Endodermal cell (in vitro differentiated cells): ENCODE results near the gene TMEM266. TPM values are rescaled to one million over a fixed set of nuclear protein-coding genes. Genes with fewer than 3 reads are reported as not detected.

ENCODE experiments used
- DNase-seq: peaks from one replicate; pipeline ENCODE4 v3.0.0-alpha.2; 2017
- H3K27ac ChIP-seq: 2 replicates; pipeline ENCODE4 v1.5.1; 2013; ENCODE audit warnings: mild to moderate bottlenecking, low read depth, low read length, moderate library complexity
- H3K27me3 ChIP-seq: 2 replicates; pipeline ENCODE4 v1.6.1; 2013; ENCODE audit warnings: mild to moderate bottlenecking, low read length, moderate library complexity; ENCODE audit not compliant: insufficient read depth, control insufficient read depth, poor library complexity, severe bottlenecking
- H3K36me3 ChIP-seq: 2 replicates; pipeline ENCODE4 v1.7.0; 2013; ENCODE audit warnings: mild to moderate bottlenecking, low read length, moderate library complexity; ENCODE audit not compliant: control insufficient read depth, insufficient read depth
- H3K4me1 ChIP-seq: one replicate; pipeline ENCODE4 v1.7.0; 2013; ENCODE audit warnings: low read length; ENCODE audit not compliant: control insufficient read depth, insufficient read depth
- H3K4me3 ChIP-seq: 2 replicates; pipeline ENCODE4 v1.5.1; 2013; ENCODE audit warnings: mild to moderate bottlenecking, low read length, moderate library complexity
- H3K9ac ChIP-seq: 2 replicates; pipeline ENCODE4 v1.6.1; 2013; ENCODE audit warnings: mild to moderate bottlenecking, low read length, moderate library complexity; ENCODE audit not compliant: poor library complexity, severe bottlenecking; ENCODE audit errors: extremely low read depth
- H3K9me3 ChIP-seq: 2 replicates; pipeline ENCODE4 v1.6.1; 2013; ENCODE audit warnings: mild to moderate bottlenecking, low read length, moderate library complexity; ENCODE audit not compliant: control insufficient read depth
- H3K27ac Mint-ChIP-seq: 2 replicates; pipeline ENCODE4 v1.8.0; 2020; ENCODE audit warnings: mixed read lengths
- H3K27me3 Mint-ChIP-seq: 2 replicates; pipeline ENCODE4 v1.8.0; 2021; ENCODE audit warnings: mild to moderate bottlenecking, mixed read lengths; ENCODE audit not compliant: insufficient read depth
- H3K36me3 Mint-ChIP-seq: 2 replicates; pipeline ENCODE4 v1.8.0; 2020; ENCODE audit warnings: low read depth, mixed read lengths
- H3K4me1 Mint-ChIP-seq: 2 replicates; pipeline ENCODE4 v1.8.0; 2020; ENCODE audit warnings: mixed read lengths
- H3K4me3 Mint-ChIP-seq: 2 replicates; pipeline ENCODE4 v1.8.0; 2020; ENCODE audit warnings: mild to moderate bottlenecking, moderate library complexity, mixed read lengths
- H3K9me3 Mint-ChIP-seq: 2 replicates; pipeline ENCODE4 v1.8.0; 2020; ENCODE audit warnings: mild to moderate bottlenecking, mixed read lengths
- CTCF ChIP-seq: fragments of 200-600 bp; sonication (generic); conservative IDR thresholded peaks from 2 replicates; pipeline ENCODE4 v1.5.0; 2021; ENCODE audit warnings: antibody characterized with exemption, mild to moderate bottlenecking
- WGBS, 2 experiments: methylation state at CpG; one replicate each; pipeline versions ENCODE4 v1.1.5 to v1.1.7; 2013; ENCODE audit warnings: missing lambda C conversion rate in 2 of 2, mixed read lengths in 1 of 2; ENCODE audit not compliant: insufficient coverage in 1 of 2, insufficient read length in 1 of 2; 5-methylcytosine and 5-hydroxymethylcytosine counted together
- total RNA-seq, 2 donors: library from RNA; stranded (reverse); fragmentation: NEBNext Ultra II Directional in 1 of 2; extraction: Animal tissue kit (Norgen Biotek cat#: 25700) in 1 of 2; gene quantifications; 2 replicates in 1 of 2; 3 replicates in 1 of 2; pipeline ENCODE4 v1.2.1, GENCODE V29; 2021

TMEM266 gene
- total RNA-seq, 2 donors from 2014 or later = 1.8 to 2.0 TPM

DNA sequence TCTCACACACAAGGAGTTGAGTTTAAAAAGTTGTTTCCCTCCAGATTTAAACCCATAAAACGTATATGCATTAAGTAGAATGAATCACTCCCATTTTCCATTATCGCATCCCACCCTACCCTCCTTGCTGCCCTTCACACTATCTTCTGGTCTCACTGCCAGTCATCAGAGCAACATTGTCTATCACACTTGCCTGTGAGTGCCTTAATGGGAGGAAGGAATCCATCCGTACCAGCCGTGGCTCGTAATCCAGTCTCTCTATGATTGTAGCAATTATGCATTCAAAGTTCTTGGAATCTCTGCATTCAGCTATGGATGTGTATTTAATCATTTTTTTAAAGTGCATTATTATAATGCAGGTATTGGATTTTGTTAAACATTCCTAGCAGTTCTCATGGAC lies 1.9 kb downstream of the TMEM266 start:
- Histone ChIP-seq H3K27ac (no peak overlapping the region), H3K27me3 (peaks cover 18% of the 10 kb centered on the region), H3K36me3 (no peaks in the 10 kb centered on the region), H3K4me1 (peaks cover 10% of the 10 kb centered on the region), H3K4me3 (no peak overlapping the region), H3K9me3 (no peaks in the 10 kb centered on the region), H3K9ac (no peak overlapping the region)
- no peak overlapping the region for H3K27ac Mint-ChIP-seq
- no peak for TF ChIP-seq CTCF
- H3K27me3 Mint-ChIP-seq = peaks cover 34% of the 10 kb centered on the region
- H3K36me3 Mint-ChIP-seq = no peaks in the 10 kb centered on the region
- no peak overlapping the region for H3K4me3 Mint-ChIP-seq
- H3K4me1 Mint-ChIP-seq = peaks cover 30% of the 10 kb centered on the region
- no peak for DNase-seq
- no peaks in the 10 kb centered on the region for H3K9me3 Mint-ChIP-seq
- WGBS, 2 experiments = 93 to 97% methylated on average over 5 of the region's 5 CpGs

- 86 to 88% methylated on average over 1 to 3 of the region's 3 CpGs for WGBS, 2 experiments
- peaks cover 18% of the 10 kb centered on the region for H3K27me3 ChIP-seq
- peaks cover 24% of the 10 kb centered on the region for H3K4me1 Mint-ChIP-seq
These were observed 2.5 kb downstream of the TMEM266 start for GRCh38 chr15:76062286-76062685.

DNA sequence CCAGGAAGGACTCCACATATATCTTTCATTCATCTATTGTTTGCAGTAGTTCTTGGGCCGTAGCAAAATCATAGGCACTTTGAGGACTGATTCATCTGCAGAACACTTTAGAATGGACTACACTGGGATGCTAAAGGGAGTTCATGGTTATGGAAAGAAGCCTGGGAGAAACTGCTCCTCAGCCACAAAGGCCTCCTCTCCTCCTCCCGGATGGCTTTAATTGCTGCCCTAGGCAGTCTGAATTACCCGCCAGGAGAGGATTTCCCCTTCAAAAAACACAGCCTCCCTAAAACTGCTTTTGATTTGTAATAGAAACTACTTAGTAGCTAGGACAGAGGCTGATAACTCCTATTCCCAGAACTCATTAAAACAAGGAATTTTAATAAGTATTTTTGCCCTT lies 4.6 kb downstream of the TMEM266 start:
- TF ChIP-seq CTCF = no peak
- Histone ChIP-seq H3K4me3 (no peak overlapping the region), H3K36me3 (no peaks in the 10 kb centered on the region), H3K4me1 (peaks cover 5% of the 10 kb centered on the region), H3K27ac (no peak overlapping the region), H3K9ac (no peak overlapping the region), H3K9me3 (no peaks in the 10 kb centered on the region), H3K27me3 (peaks cover 18% of the 10 kb centered on the region)
- DNase-seq = no peak
- 75% methylated on average over 3 of the region's 3 CpGs; no CpG with 5 or more reads in 1 of the 2 experiments for WGBS, 2 experiments
- Mint-ChIP-seq H3K4me3 (no peak overlapping the region), H3K4me1 (peaks cover 16% of the 10 kb centered on the region), H3K27me3 (peaks cover 25% of the 10 kb centered on the region), H3K36me3 (no peaks in the 10 kb centered on the region), H3K27ac (no peak overlapping the region), H3K9me3 (no peaks in the 10 kb centered on the region)

More at GRCh38 chr15:76062286-76062685, 2.5 kb downstream of the TMEM266 start:
- peaks cover 9% of the 10 kb centered on the region for H3K4me1 ChIP-seq
- H3K9ac ChIP-seq = no peak overlapping the region
- Mint-ChIP-seq H3K36me3 (no peaks in the 10 kb centered on the region), H3K27me3 (peaks cover 34% of the 10 kb centered on the region), H3K27ac (no peak overlapping the region), H3K4me3 (no peak overlapping the region), H3K9me3 (no peaks in the 10 kb centered on the region)
- no peak overlapping the region for H3K4me3 ChIP-seq
- DNase-seq = no peak
- no peaks in the 10 kb centered on the region for H3K9me3 ChIP-seq
- no peaks in the 10 kb centered on the region for H3K36me3 ChIP-seq
- TF ChIP-seq CTCF = no peak
- no peak overlapping the region for H3K27ac ChIP-seq
